ENCODE measurements around the gene GPBAR1.
"Not testable (repeated sequence)": the region's sequence is repeated elsewhere in the genome, so short reads cannot be mapped to it uniquely, and the experiment has no call there.

GPBAR1 gene

DNA sequence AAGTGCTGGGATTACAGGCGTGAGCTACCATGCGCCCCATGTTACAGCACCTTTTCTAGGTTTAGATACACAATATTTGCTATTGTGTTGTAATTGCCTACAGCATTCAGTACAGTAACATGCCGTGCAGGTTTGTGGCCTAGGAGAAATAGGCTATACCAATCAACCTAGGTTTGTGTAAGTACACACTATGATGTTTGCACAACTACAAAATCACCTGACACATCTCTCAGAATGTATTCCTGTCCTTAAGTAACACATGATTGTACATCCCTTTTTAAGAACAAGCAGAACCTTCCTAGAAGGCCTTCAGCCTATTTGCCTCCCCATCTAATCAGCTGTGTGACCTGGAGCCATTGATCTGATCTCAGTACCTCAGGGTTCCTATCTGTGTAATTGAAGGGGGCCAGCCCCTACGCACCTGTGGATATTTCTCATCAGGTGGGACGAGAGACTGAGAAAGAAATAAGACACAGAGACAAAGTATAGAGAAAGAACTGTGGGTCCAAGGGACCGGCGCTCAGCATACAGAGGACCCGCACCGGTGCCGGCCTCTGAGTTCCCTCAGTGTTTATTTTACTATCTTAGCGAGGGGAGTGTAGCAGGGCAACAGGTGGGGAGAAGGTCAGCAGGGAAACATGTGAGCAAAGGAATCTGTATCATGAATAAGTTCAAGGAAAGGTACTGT lies 50.2 kb downstream of the GPBAR1 start:
- no peak for DNase-seq (ENCODE audit: low read depth)

DNA sequence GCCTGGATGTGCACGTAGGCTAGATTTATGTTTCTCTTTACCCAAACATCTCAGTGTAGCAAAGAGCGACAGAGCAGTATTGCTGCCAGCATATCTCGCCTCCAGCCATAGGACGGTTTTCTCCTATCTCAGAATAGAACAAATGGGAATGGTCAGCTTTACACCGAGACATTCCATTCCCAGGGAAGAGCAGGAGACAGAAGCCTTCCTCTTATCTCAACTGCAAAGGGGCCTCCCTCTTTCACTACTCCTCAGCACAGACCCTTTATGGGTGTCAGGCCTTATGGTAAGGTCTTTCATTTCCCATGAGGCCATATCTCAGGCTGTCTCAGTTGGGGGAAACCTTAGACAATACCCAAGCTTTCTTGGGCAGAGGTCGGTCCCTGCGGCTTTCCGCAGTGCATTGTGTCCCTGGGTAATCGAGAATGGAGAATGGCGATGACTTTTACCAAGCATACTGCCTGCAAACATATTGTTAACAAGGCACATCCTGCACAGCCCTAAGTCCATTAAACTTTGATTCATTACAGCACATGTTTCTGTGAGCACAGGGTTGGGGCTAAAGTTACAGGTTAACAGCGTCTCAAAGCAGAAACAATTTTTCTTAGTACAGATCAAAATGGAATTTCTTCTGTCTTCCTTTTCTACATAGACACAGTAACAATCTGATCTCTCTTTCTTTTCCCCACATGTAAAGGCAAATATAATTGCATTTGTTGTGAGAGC lies 50.9 kb downstream of the GPBAR1 start:
- not testable (repeated sequence) for DNase-seq (ENCODE audit: low read depth)

DNA sequence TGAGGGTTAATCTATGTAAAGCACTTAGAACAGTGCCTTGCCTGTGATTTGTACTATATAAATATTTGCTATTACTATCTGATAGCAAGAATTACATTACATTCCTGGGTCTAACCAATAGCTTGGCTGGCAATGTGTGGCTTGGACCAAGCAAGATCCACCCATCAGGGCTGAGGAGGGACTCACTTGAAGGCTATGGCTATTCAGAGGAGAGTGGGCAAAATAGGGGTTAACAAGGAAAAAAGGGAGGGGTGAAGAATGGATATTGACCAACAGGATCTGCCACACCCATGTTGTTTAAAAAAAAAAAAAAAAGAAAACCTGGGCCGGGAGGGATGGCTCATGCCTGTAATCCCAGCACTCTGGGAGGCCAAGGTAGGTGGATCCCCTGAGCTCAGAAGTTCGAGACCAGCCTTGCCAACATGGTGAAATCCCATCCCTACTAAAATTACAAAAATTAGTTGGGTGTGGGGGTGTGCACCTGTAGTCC lies 51.5 kb downstream of the GPBAR1 start:
- no peak for DNase-seq (ENCODE audit: low read depth)

DNA sequence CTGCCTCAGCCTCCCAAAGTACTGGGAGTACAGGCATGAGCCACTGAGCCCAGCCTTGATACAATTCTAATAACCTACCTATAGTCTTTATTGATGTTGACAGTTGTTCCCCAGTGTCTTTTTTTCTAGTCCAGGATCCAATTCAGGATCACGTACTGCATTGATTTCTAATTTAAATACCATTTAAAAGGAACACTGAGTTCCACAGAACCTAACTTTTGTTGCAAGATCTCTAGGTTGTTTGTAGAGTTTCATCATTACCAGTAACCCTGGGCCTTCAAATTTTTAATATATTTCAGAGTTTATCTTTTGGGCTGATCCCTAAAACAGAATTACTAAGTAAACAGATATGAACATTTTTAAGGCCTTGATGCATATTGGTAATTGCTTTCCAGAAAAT lies 52.5 kb downstream of the GPBAR1 start:
- DNase-seq (ENCODE audit: low read depth) = no peak
